Inflammatory macrophage treated with lipopolysaccharide for 4 hours (primary cell): ENCODE measurements around the gene AATF.
"Not testable (repeated sequence)": the region's sequence is repeated elsewhere in the genome, so short reads cannot be mapped to it uniquely, and the experiment has no call there.

ENCODE experiments used
- DNase-seq: peaks from one replicate; pipeline ENCODE4 v3.0.0-alpha.2; 2020

Gene AATF

DNA sequence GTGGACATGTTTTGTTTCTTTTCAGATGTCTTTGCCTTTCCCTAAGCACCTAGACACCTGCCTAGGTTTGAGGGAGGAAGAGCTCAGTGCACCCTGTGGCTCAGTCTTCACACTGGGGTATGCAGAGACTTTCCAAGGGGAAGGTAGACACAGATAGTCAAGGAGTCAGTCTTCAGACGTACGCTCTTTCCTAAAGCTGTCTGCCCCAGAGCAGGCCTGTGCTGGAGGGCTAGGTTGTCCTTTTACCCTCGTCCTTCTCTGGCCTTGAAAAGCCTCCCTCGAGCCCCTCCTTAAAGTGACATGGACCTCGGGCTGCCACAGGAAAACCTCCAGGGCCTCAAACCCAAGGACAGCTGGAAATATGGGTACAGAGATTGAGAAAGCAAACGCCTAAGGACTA lies 103.7 kb downstream of the AATF start:
- no peak for DNase-seq

DNA sequence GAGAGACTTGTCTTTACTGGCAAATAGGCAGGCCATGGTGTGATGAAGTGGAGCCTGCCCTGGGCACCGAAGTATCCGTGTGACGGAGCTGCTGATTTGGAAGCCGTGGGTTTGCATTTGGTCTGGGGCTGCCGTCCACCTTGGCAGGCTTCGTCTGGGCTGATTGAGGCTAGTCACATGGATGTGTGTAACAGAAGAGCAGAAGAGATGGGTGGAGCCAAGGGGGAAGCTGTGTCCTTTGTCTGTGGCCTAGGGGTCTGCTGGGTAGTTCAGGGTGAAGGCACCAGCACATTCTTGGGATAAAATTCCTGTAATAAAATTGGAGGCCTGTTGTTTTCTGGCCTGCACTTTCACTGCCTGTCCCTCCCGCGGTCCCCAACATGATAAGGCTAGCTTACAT lies 106.1 kb downstream of the AATF start:
- no peak for DNase-seq

DNA sequence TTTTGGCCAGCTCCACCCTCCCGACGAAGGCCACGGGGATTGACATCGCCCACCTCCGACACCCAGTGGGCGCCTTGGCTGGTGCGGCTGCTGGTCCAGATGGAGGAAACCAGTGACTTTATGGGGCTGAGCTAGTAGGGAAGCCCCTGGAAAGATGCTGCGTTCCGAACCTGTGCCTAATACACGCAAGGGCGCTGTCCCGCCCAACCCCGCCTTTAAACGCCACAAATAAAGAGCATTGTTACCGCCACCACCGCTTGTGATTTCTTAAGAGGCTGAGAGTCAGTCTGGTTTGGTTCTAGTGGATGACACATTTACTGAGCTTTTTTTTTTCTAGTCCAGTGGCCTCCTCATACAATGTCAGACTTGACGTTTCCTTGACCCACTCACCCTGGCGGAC lies 107.9 kb downstream of the AATF start:
- no peak for DNase-seq

DNA sequence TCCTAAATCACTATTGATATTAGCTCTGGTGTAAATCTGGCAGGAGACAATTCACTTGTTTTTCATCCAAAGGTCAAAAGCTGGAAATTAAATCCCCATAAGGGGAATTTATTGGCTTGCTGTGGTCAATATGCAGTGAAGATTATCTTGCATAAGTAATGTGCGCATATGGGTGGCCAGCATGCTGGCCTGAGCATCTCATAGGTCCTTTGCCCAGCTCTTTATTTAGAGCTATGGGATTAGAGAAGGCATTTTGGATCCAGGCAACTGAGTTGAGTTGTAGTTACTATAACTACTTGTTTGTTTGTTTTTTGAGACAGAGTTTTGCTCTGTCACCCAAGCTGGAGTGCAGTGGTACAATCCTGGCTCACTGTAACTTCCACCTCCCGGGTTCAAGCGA lies 110.7 kb downstream of the AATF start:
- no peak for DNase-seq

DNA sequence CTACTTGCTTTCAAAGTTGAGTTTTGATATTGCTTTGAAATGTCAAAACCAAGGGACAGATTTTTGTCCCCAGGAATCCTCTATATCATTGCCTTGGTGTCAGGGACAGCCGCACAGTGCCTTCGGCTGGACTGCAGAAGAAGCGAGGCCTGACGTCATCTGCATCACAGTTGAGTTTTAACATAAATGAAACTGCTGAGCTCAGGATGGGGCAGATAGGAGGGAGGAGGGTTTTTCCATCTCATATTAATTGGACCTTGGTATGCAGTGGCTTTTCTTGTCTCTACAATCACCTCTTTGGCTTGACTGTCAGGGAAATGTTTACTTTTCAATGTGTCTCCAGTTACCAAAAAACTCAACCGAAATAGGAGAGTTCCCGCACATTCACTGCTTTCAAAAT lies 111.3 kb downstream of the AATF start:
- DNase-seq = no peak

- DNase-seq = no peak
These were observed 112.2 kb downstream of the AATF start for GRCh38 chr17:37060928-37061327.

- no peak for DNase-seq
These were observed 113.3 kb downstream of the AATF start for GRCh38 chr17:37062021-37062420.

- no peak for DNase-seq
These were observed 115.5 kb downstream of the AATF start for GRCh38 chr17:37064206-37064605.

DNA sequence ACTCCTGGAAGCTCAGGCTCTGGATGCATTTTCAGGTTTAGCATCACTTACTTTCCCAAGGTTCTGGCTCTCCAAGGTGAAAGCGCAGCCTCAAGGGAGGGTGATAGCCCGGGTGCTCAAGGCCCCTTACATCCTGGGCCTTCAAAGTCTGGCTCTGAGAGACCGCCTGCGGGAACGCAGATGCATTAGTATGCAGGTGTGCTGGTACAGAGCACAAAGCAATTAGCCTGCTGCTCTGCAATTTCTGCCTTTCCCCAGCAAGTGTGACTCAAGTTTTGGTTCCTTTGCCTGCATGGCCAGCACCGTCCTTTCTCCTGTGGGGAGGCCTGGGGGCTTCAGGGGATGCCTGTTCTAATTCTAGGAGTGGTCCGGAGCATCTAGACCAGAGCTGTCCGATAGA lies 116.2 kb downstream of the AATF start:
- DNase-seq = no peak

DNA sequence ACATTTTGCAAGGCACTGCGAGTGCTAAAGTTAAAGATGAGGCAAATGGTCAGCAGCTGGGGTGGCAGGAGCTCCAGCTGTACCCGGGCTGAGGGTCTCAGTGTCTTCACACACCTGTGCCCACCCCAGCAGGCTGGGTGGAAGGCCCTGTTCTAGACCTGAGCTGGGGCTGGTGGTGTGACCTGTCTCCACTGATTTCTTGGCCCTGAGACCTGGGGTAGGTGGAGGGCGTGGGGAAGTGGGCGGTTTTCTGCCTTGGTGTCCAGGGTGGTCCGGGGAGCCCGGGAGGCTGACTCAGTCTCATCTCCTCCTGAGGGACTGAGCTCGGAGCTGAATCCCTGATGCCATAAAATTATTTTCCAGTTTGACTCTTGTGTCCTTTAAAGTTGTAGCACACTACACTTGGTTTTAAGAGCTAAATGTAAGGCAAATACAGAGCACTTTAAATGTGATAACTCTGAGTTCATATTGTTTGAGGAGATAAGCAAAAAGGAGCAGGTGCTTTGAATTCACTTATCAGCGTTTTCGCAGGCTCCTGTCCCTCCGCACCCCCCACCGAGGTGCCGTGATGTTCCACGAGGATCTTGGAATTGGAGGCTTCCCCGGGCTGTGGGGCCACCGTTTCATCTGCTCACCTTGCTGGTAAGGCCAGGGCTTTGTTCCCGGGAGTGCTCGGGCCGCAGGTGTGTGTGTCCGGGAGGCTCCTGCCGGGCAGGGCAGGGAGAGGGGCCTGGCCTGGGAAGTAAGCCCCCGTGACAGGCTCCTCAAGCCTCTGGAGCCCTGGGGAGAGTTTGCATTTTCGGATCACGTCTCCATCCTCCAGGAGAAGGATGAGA lies 117.0 kb downstream of the AATF start:
- no peak for DNase-seq

GRCh38 chr17:37066322-37067255 lies 117.8 kb downstream of the AATF start:
- DNase-seq = no peak

DNA sequence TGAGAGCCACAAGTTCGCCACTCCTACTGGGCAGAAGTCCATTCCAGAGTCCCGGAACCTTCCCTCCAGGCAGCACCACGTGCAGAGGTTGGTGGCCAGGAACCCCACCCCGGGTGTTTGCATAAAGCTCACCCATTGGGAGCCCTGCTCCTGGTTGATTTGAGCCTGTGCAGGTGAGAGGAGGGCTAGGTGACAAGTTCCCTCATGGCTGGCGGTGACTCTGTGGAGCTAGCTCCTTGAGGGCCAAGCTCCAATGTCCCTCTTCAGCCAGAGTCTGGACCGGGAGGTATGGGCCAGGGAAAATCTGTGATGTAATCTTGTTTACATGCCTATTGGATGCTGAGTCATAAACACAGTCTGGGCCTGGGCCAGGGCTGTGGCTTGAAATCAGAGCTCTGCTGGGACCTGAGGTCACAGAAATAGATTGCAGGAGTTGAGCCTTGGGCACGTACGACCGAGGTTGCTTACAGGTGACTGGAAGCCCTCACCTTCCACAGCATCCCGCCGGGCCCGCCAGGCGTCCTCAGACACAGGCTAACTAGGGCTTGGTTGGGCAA lies 118.9 kb downstream of the AATF start:
- no peak for DNase-seq

GRCh38 chr17:37068266-37068665 lies 119.5 kb downstream of the AATF start:
- DNase-seq = no peak

GRCh38 chr17:37069087-37069486 lies 120.3 kb downstream of the AATF start:
- no peak for DNase-seq

DNA sequence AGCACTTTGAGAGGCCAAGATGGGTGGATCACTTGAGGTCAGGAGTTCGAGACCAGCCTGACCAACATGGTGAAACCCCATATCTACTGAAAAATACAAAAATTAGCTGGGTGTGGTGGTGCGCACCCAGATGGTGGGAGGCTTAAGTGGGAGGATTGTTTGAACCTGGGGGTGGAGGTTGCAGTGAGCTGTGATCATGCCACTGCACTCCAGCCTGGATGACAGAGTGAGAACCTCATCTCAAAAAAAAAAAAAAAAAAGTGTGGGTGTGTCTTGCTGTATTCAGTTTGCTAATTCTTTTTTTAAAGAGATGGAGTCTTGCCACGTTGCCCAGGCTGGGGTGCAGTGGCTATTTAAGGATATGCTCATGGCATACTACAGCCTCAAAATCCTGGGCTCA lies 124.7 kb downstream of the AATF start:
- not testable (repeated sequence) for DNase-seq

DNA sequence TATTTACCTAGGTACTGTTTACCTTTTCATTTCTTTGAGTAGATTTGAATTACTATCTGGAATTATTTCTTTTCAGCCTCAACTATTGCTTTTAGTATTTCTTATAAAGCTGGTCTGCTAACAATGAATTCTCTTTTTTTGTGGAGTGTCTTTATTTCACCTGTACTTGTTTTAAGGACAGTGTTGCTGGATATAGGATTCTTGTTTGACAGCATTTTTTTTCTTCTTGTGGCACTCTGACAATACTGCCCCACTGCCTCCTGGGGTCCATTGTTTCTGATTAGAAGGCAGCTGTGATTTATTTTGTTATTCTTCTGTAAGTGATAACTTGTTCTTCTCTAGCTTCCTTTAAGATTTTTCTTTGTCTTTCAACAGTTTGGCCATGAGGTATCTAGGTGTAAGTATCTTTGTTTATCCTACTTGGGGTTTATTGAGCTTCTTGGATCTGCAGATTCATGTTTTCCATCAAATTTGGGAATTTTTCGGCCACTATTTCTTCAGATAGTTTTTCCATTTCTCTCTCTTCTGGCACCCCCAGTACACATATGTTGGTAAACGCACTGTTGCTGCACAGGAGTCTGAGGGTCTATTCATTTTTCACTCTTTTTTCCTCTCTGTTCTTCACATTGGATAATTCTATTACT lies 130.4 kb downstream of the AATF start:
- DNase-seq = no peak

GRCh38 chr17:37079735-37080134 lies 131.0 kb downstream of the AATF start:
- DNase-seq = peak; percentile 59

DNA sequence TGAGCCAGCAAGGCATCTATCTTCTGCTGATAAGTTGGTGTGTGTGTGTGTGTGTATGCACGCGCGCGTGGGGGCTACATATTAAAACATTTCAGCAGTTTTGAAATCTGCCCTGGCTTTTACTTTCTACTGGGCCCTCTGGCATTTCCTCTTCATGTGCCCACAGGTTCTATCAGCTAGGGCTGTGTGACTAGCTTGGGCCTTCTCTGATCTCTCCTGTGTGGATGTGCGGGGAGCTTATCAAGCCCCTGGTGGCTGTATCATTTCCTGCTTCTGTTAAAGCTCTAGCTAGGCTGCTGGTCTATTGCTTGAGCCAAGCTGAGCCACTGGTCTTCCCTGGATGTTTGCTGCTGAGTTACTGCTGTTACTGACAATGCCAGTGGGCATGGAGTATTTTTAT lies 132.5 kb downstream of the AATF start:
- peak; percentile 15 for DNase-seq

DNA sequence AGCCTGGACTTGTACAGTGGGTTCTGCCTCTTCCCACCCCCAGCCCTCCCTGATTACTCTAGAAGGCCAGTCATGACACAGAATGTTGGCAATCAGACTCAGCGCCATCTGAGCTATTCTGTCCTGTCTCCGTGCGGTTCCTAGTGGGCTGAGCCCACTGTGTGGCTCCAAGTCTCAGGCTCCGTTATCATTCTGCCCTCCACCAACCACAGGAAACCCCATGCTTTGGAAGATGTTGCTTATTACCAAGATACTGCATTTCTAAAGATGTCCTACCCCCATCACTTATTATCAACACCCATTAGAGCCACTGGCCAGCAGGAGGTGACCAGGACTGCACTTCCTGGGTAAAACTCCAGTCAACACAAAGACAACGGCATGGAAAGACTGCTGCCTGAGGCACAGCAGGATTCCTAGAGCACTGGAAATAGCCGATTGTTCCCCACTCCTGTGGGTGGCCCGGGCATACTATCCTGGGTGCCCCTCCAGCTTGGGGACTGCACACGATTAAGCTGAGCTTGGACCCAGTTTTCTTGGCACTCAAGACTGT lies 133.6 kb downstream of the AATF start:
- DNase-seq = no peak

DNA sequence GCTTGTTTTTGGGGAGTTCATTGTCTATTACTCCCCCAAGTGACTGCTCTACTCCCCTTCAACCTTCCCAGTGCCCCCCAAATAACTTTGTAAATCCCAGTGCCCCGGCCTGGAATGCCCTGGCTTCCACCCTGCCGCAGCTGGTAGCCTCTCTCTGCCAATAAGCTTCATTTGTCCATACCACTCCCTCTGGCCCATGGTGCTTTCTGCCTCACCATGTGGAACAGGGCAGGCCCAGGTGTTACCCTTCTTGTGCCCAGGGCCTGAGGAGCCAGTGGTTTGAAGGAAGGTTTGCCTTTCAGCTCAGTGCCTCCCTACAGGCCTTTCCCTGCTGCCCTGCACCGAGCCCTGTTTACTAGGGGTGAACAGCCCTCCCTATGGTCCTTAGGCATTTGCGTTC lies 134.2 kb downstream of the AATF start:
- DNase-seq = no peak

GRCh38 chr17:37083456-37083855 lies 134.7 kb downstream of the AATF start:
- no peak for DNase-seq

DNA sequence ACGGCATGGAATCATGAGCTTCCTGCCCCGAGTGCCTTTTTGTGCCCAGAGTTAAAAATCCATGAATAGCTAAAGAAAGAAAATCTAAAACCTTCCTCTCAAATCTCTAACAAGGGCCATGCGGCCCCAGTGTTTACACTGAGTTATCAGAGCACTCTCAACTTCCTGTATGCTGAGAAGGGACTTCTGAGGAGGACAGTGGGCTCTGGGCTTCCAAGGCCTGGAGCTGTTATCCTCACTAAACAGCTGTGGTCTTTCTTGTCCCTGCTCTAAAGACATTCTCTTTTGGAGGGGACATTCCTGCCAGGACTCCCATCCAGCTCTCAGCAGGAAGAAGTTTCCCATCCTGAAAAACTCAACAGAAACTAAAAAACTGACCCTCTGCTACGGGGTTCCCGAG lies 135.6 kb downstream of the AATF start:
- no peak for DNase-seq

- DNase-seq = no peak
These were observed 137.6 kb downstream of the AATF start for GRCh38 chr17:37086334-37086733.
